Fibroblast of skin of scalp (primary cell): ENCODE data around the gene NPB.

Experiments
- DNase-seq: peaks from one replicate; pipeline ENCODE4 v3.0.0-alpha.2; 2013

NPB gene

DNA sequence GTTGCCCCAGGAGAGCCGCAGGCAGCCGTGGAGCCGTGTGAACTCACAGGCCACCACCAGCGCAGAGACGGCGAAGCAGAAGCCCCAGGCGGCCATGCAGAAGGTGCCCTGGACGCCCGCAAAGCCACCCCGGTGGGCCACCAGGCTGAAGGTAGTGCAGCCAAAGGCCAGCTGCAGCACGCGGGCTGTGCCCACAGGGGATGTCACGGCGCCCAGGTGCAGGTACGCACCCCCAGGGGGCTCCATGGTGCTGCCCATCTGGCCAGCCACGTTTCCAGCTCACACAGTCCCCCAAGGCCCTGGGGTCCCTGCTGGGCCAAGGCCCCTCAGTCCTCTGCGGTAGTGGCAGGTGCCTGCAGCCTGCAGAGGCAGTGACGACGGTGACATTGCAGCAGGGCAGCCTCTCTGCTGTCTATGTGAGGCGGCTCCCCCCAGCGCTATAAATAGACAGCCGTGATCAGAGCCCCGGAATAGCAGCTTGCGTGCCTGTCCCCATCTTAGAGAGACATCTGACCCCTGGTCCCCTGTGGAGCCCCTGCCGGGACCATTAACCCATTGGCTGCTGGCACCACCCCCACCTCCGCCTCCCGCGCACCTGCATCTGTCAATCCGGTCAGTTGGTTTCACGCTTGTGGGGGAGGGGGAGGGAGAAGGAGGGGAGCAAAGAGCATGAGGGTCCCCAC is 39.6 kb downstream of the NPB start:
- no peak for DNase-seq

DNA sequence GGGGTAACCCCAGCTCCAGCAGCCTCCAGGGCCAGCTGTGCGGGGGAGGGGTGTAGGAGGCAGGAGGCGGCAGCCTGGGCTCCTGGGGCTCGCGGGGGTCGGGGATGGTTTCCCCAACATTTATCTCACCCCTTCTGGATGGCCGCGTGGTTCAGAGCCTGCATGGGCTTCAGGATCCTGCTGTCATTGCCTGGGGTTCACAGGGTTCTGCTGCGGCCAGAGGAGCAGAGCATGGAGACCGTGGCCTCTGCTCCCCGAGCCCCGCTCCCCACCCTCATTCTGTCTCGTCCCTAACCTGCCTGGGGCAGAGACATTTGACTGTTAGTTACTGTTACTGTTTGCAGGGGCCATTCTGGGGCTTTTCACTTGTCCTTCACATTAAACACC is 40.1 kb downstream of the NPB start:
- no peak for DNase-seq

DNA sequence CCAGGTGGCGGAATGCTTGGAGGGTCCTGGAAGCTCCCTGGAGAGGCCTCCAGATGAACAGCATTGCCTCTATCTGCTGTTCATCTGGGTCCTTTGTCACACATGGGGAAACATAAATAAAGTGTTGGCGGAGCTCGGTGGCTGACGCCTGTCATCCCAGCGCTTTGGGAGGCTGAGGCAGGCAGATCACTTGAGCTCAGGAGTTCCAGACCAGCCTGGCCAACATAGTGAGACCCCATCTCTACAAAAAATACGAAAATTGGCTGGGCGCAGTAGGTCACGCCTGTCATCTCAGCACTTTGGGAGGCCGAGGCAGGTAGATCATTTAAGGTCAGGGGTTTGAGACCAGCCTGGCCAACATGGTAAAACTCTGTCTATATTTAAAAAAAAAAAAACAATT is 42.8 kb downstream of the NPB start:
- no peak for DNase-seq

DNA sequence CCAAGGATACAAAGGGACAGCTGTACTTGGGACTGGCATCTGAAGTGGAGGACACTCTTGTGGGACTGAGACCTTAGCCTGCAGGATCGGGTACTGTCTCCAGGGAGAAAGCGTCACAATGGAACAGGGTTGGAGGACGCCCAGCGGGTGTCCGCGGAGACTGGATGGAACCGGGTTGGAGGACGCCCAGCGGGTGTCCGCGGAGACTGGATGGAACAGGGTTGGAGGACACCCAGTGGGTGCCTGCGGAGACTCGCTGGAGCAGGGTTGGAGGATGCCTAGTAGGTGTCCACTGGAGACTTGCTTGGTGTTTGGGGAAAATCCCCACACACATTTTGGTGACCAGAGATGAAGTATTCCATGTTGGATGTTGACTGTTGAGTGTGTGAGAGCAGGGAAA is 45.2 kb downstream of the NPB start, which contains the start of gene MYADML2:
Gene MYADML2 (minus strand): TSS at position 45 of the 400 bp plus-strand sequence. CDS start 5,492 bp downstream, outside the sequence.
- DNase-seq = no peak

- DNase-seq = no peak
Observed at GRCh38 chr17:81948635-81949378, 46.8 kb downstream of the NPB start.

GRCh38 chr17:81950501-81950900 is 48.5 kb downstream of the NPB start:
- DNase-seq = no peak

GRCh38 chr17:81951785-81952684 is 50.0 kb downstream of the NPB start:
- DNase-seq = no peak
